Measurements from ENCODE around the gene PKM. TPM values are rescaled to one million over a fixed set of nuclear protein-coding genes. Genes with fewer than 3 reads are reported as not detected.

Gene PKM
- total and polyA plus RNA-seq, 9 of the 15 experiments (the other 6 are each of a cell fraction or from before 2014, with no cell fraction given): 140 to 825 (median 383) TPM

- TF ChIP-seq TEAD4 (IDR thresholded peaks at IDR 0.05; ENCODE audit: low read length): 0 out of 2 replicates have a peak, but pooled peaks have one; percentile 15
- no peak for TF ChIP-seq TEAD4 (CRISPR knock-in tag; IDR thresholded peaks at IDR 0.05; ENCODE audit: borderline replicate concordance)
- no peak for TF ChIP-seq CC2D1A (IDR thresholded peaks at IDR 0.05)
- TF ChIP-seq TAL1 (IDR thresholded peaks at IDR 0.05): no peak
- TF ChIP-seq CBX8 (IDR thresholded peaks at IDR 0.05; ENCODE audit: borderline replicate concordance, extremely low read depth, low read depth, low read length, poor library complexity, severe bottlenecking): no peak
- TF ChIP-seq CBX1 (IDR thresholded peaks at IDR 0.05; ENCODE audit: low read depth): peak; percentile 47; the same call in 1 of the 2 replicates
- TF ChIP-seq ZBTB8A (IDR thresholded peaks at IDR 0.05; ENCODE audit: partially characterized antibody): no peak
- TF ChIP-seq JUND (IDR thresholded peaks at IDR 0.05; ENCODE audit: borderline replicate concordance, low read depth, low read length): peak; percentile 40; the same call in 1 of the 2 replicates
- peak; percentile 32; the same call in 1 of the 3 replicates for TF ChIP-seq JUND (tag; IDR thresholded peaks at IDR 0.05; ENCODE audit: borderline replicate concordance, low read depth, low read length)
- no peak for TF ChIP-seq AFF1 (IDR thresholded peaks at IDR 0.05; ENCODE audit: low read depth in 1 of 2, partially characterized antibody in 2 of 2)
- peak; percentile 98 for TF ChIP-seq KDM5B (IDR thresholded peaks at IDR 0.05; ENCODE audit: insufficient replicate concordance, low read depth, low read length)
- TF ChIP-seq PCBP2 (IDR thresholded peaks at IDR 0.05; ENCODE audit: low read depth, low read length, poor library complexity, severe bottlenecking): no peak
- TF ChIP-seq ZNF263 (CRISPR knock-in tag; IDR thresholded peaks at IDR 0.05; ENCODE audit: borderline replicate concordance): no peak
- no peak for TF ChIP-seq PTTG1 (tag; IDR thresholded peaks at IDR 0.05; ENCODE audit: low read depth)
- no peak for TF ChIP-seq BRCA1 (IDR thresholded peaks at IDR 0.05)
- TF ChIP-seq BRCA1 (CRISPR knock-in tag; IDR thresholded peaks at IDR 0.05): no peak
- 0 out of 2 replicates have a peak, but pooled peaks have one; percentile 9 for TF ChIP-seq ZNF384 (IDR thresholded peaks at IDR 0.05; ENCODE audit: low read depth, low read length)
- TF ChIP-seq TBP (optimal IDR thresholded peaks at IDR 0.05; ENCODE audit: low read depth, low read length): peak; percentile 96
- TF ChIP-seq NR2F6 (CRISPR knock-in tag; IDR thresholded peaks at IDR 0.05): no peak
- no peak for TF ChIP-seq TSHZ1 (CRISPR knock-in tag; IDR thresholded peaks at IDR 0.05)
Measured at GRCh38 chr15:72231066-72231832, at the start of gene PKM (continued).
